Measurements from ENCODE around the gene MTAP.

The MTAP gene

GRCh38 chr9:21871256-21871975 is 69.0 kb downstream of the MTAP start:
- Histone ChIP-seq H3K27ac (ENCODE audit: low read depth, low read length) (no peak overlapping the region), H3K79me2 (ENCODE audit: control insufficient read depth, low read length) (no peaks in the 10 kb centered on the region), H3K9me2 (replicated peaks; ENCODE audit: control insufficient read depth, low read length) (no peaks in the 10 kb centered on the region), H4K20me1 (ENCODE audit: control insufficient read depth, insufficient read depth, low read depth, low read length) (no peaks in the 10 kb centered on the region), H3K9me3 (ENCODE audit: control insufficient read depth, insufficient read depth, low read length) (no peaks in the 10 kb centered on the region), H3K27me3 (ENCODE audit: control insufficient read depth, low read length) (no peaks in the 10 kb centered on the region), H3F3A (ENCODE audit: control insufficient read depth, insufficient read depth) (no peaks in the 10 kb centered on the region), H3K4me3 (ENCODE audit: low read length) (no peak overlapping the region), H3K4me1 (ENCODE audit: control insufficient read depth, low read length) (no peaks in the 10 kb centered on the region), H3K4me2 (ENCODE audit: low read length) (no peak overlapping the region), H3K36me3 (ENCODE audit: control insufficient read depth, low read length) (no peaks in the 10 kb centered on the region)
- no peak for TF ChIP-seq EZH2phosphoT487 (IDR thresholded peaks at IDR 0.05; ENCODE audit: borderline replicate concordance, low read length)
- TF ChIP-seq, protein P1, sequence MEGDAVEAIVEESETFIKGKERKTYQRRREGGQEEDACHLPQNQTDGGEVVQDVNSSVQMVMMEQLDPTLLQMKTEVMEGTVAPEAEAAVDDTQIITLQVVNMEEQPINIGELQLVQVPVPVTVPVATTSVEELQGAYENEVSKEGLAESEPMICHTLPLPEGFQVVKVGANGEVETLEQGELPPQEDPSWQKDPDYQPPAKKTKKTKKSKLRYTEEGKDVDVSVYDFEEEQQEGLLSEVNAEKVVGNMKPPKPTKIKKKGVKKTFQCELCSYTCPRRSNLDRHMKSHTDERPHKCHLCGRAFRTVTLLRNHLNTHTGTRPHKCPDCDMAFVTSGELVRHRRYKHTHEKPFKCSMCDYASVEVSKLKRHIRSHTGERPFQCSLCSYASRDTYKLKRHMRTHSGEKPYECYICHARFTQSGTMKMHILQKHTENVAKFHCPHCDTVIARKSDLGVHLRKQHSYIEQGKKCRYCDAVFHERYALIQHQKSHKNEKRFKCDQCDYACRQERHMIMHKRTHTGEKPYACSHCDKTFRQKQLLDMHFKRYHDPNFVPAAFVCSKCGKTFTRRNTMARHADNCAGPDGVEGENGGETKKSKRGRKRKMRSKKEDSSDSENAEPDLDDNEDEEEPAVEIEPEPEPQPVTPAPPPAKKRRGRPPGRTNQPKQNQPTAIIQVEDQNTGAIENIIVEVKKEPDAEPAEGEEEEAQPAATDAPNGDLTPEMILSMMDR (IDR thresholded peaks at IDR 0.05; ENCODE audit: low read depth, low read length, poor library complexity, severe bottlenecking), result no peak

- TF ChIP-seq EZH2phosphoT487 (IDR thresholded peaks at IDR 0.05; ENCODE audit: borderline replicate concordance, low read length), result no peak
- Histone ChIP-seq H3K36me3 (ENCODE audit: control insufficient read depth, low read length) (no peaks in the 10 kb centered on the region), H3K4me1 (ENCODE audit: control insufficient read depth, low read length) (no peaks in the 10 kb centered on the region), H3K27me3 (ENCODE audit: control insufficient read depth, low read length) (no peaks in the 10 kb centered on the region), H3K9me3 (ENCODE audit: control insufficient read depth, insufficient read depth, low read length) (no peaks in the 10 kb centered on the region), H3K79me2 (ENCODE audit: control insufficient read depth, low read length) (no peaks in the 10 kb centered on the region), H3K4me2 (ENCODE audit: low read length) (no peak overlapping the region), H3K4me3 (ENCODE audit: low read length) (no peak overlapping the region), H3K27ac (ENCODE audit: low read depth, low read length) (no peak overlapping the region), H4K20me1 (ENCODE audit: control insufficient read depth, insufficient read depth, low read depth, low read length) (no peaks in the 10 kb centered on the region), H3F3A (ENCODE audit: control insufficient read depth, insufficient read depth) (no peaks in the 10 kb centered on the region), H3K9me2 (replicated peaks; ENCODE audit: control insufficient read depth, low read length) (no peaks in the 10 kb centered on the region)
Observed at GRCh38 chr9:21872696-21873095, 70.3 kb downstream of the MTAP start.

GRCh38 chr9:21873540-21874221 is 71.2 kb downstream of the MTAP start:
- Histone ChIP-seq H3K79me2 (ENCODE audit: control insufficient read depth, low read length) (no peaks in the 10 kb centered on the region), H3K36me3 (ENCODE audit: control insufficient read depth, low read length) (no peaks in the 10 kb centered on the region), H3K4me2 (ENCODE audit: low read length) (no peak overlapping the region), H3K27ac (ENCODE audit: low read depth, low read length) (no peak overlapping the region), H4K20me1 (ENCODE audit: control insufficient read depth, insufficient read depth, low read depth, low read length) (no peaks in the 10 kb centered on the region), H3F3A (ENCODE audit: control insufficient read depth, insufficient read depth) (no peaks in the 10 kb centered on the region), H3K27me3 (ENCODE audit: control insufficient read depth, low read length) (no peaks in the 10 kb centered on the region), H3K4me1 (ENCODE audit: control insufficient read depth, low read length) (no peaks in the 10 kb centered on the region), H3K4me3 (ENCODE audit: low read length) (no peak overlapping the region), H3K9me2 (replicated peaks; ENCODE audit: control insufficient read depth, low read length) (no peaks in the 10 kb centered on the region), H3K9me3 (ENCODE audit: control insufficient read depth, insufficient read depth, low read length) (no peaks in the 10 kb centered on the region)
- TF ChIP-seq, protein P1 (IDR thresholded peaks at IDR 0.05; ENCODE audit: low read depth, low read length, poor library complexity, severe bottlenecking), result no peak
- no peak for TF ChIP-seq EZH2phosphoT487 (IDR thresholded peaks at IDR 0.05; ENCODE audit: borderline replicate concordance, low read length)

GRCh38 chr9:21875893-21876292 is 73.5 kb downstream of the MTAP start:
- Histone ChIP-seq H3K9me2 (replicated peaks; ENCODE audit: control insufficient read depth, low read length) (no peaks in the 10 kb centered on the region), H3K79me2 (ENCODE audit: control insufficient read depth, low read length) (no peaks in the 10 kb centered on the region), H4K20me1 (ENCODE audit: control insufficient read depth, insufficient read depth, low read depth, low read length) (no peaks in the 10 kb centered on the region), H3K4me1 (ENCODE audit: control insufficient read depth, low read length) (no peaks in the 10 kb centered on the region), H3K27me3 (ENCODE audit: control insufficient read depth, low read length) (no peaks in the 10 kb centered on the region), H3K9me3 (ENCODE audit: control insufficient read depth, insufficient read depth, low read length) (no peaks in the 10 kb centered on the region), H3K4me3 (ENCODE audit: low read length) (no peak overlapping the region), H3K4me2 (ENCODE audit: low read length) (no peak overlapping the region), H3K27ac (ENCODE audit: low read depth, low read length) (no peak overlapping the region), H3F3A (ENCODE audit: control insufficient read depth, insufficient read depth) (no peaks in the 10 kb centered on the region), H3K36me3 (ENCODE audit: control insufficient read depth, low read length) (no peaks in the 10 kb centered on the region)
- TF ChIP-seq, protein P1 (IDR thresholded peaks at IDR 0.05; ENCODE audit: low read depth, low read length, poor library complexity, severe bottlenecking), result no peak
- no peak for TF ChIP-seq EZH2phosphoT487 (IDR thresholded peaks at IDR 0.05; ENCODE audit: borderline replicate concordance, low read length)

Data from DOHH2 (cell line).